GM18909 (cell line): Measurements from ENCODE around the gene MICAL1.

Source experiments
- ATAC-seq: cut with Tn5 transposase; IDR thresholded peaks from one replicate; pipeline ENCODE4 v1.9.1; 2021; ENCODE audit warnings: mild to moderate bottlenecking; ENCODE audit not compliant: unreplicated experiment, poor library complexity

MICAL1 gene

DNA sequence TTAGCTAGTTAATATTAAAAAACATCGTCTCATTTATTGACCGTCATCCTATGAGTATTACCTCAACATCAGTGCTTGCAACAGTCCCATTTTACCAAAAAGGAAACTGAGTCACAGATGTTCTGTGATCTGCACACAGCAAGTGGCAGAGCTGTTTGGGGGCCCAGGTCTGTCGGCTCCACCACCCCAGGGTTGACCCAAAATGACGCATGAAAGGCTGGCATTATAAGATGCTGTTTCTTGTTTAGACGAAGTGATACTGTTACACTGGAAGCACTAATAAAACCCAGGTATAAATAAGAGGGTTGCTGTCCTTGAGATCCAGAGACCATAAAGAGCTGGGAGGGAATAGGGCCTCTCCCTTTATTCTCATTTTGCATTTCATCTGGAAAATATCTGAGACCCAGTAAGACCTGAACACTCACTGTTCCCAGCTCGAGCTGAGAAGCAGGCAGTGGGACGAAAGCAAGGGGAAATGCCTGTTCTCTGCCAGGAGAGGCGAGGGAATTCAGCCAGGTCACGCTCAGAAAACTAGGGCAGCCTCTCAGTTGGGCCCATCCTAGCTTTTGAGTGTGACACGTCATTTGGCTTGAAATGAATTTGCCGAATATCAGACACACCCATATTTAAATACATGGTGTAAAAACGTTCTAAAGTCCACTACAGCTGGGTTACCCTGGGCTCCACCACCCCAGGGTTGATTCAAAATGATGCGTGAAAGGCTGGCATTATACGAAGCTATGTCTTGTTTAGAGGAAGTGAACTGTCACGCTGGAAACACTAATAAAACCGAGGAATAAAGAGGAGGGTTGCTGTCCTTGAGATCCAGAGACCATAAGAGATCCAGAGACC is 1.4 kb upstream of the MICAL1 start:
- ATAC-seq = no peak

DNA sequence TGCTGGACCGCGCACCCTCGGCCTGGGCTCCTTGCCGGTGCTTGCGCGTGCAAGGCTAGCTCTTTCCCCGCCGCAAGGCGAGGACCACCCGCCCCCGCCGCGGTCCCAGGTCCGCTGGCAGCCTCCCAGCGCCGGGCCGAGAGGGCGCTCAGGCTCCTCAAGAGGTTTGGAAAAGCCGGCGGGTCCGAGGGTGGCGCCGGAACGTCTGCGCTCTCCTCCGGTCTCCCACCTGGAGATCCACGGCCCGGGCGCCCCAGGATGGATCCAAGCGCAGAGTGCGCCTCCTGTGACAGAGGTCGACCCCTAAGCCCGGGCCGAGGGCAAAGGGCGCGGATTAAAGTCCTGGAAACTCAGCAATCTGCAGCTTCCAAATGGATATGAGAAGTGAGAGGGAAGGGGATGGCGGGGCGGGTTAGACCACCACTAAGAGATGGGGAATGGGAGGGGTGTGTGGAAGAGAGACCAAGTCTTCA is 575 bp upstream of the MICAL1 start:
- ATAC-seq = no peak

DNA sequence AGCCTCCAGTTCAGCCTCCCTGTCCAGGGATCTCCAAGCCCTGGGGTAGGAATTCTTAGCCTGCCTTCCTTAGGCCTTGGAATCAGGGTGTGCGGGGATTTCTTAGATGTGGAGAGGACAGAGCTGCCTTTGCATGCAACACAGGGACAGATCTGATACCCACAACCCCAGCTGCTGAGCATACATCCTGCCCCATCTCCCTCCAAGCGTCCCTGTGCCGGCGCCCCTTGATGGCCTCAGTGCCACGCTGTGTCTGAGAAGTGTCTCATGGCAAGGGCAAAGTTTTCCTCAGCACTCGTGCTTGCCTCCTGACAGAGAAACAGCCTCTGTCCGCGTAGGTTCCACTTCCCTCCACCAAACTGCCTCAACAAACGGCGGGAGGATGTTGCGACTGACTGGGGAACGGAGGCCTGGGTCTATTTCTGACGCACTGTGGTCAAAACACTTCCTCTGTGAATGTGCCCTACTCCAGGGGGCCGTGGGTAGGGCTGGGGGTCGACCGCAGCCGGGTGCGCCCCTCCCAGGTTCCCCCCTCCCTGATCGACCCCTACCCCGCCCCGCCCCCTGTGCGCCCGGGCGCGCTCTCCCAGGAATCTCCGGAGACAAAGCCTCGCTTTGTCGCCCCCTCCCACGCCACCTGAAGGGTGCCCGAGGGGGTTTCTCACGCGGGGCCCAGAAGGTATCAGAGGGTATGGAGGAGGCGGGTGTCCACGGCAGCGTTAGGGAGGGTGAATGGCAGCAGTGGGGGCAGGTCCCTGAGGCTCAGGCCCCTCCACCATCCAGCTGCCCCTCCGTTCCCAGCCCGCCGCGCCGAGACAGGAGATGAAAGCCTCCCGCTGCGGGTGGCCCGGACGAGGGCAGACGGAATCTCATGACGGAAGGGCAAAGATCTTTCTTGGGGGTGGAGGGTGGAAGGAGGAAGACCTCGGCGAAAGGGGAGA is 806 bp downstream of the MICAL1 start:
- peak; percentile 29 for ATAC-seq

DNA sequence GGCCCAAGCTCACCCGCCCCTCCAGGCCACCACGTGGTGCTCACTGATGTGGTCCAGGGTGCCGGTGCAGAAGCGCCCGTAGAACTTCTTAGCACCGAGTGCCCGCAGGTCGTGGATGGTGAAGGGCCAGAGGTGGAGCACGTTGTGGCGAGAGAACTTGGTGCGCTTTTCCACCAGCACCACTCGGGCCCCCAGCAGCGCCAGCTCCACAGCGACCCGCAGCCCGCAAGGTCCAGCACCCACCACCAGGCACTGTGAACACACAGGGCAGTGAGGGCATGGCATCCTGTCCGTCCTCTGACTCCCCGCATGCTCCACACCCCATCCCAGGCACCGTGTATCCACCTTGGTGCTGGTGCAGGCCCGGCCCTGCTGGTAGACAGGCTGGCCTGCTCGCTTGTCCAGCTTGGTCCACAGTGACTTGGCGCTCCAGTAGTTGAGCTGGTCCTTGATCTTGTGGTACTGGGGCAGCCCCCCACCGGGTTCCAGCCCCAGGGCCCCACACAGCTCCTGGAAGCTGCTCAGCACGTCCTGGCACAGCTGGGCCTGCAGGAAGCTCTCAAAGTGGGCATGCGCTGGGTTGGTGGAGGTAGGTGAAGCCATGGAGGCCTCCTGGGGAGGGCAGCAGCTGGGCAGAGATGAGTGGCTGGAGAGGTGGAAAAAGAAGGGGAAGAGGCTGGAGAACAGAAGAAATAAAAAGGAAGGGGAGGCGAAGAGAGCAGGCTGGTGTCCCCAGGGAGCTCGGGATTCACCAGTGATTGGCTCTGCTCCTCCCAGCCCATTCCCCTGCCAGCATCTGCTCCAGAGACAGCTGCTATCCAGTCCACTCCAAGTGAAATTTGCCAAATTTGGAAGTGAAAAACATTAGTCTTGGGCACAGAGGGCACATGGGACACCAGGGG is 1.7 kb downstream of the MICAL1 start:
- ATAC-seq = no peak

DNA sequence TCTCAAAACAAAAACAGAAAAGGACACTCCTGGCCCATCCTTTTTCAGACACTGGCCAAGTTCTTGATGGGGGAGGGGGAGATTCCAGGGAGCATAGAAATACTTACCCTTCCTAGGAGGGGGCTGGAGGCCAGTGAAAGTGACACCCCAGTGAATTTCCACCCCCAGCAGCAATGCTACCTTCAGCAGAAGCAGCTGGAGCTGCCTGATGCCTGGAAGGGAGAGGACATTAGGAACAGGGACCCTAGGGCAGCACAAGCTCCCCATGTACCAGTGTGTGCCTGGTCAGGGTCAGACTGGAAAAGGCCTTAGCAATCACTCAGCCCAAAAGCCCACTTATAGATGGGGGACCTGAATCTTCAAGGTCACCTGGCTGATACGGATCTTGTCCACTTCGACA is 2.4 kb downstream of the MICAL1 start:
- no peak for ATAC-seq

DNA sequence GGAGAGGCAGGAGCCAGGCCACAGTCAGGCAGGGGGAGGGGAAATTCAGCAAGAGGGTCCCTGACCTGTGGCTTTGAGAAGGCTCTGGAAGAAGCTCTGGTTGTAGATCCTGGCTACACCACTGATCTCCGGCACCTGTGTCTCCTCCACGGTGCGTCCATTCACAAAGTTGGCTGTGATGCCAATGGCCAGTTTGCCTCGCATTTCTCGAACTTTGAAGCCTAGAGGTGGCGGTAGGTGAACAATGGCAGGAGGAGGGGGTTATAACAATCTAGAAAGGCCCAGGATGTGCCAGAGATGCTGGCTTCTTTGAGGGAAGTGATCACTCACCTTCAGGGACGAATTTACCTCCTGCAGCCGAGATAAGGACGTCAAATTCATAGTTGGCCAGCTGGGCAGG is 3.4 kb downstream of the MICAL1 start:
- ATAC-seq = no peak

DNA sequence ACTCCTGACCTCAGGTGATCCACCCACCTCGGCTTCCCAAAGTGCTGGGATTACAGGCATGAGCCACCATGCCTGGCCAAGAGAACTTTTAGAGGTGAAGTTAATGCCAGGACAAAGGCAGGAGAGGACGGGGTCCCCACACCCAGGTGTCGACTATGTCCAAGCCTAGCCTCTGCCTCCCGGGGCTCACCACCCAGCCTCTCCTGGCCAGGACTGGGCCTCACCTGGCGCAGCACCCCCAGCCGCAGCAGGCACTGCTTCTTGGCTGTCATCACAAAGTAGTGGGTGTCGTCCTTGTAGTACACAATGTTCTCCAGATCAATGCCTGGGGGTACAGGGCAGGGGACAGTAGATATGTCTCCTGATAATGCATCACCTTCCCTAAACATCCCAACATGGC is 4.2 kb downstream of the MICAL1 start:
- no peak for ATAC-seq

DNA sequence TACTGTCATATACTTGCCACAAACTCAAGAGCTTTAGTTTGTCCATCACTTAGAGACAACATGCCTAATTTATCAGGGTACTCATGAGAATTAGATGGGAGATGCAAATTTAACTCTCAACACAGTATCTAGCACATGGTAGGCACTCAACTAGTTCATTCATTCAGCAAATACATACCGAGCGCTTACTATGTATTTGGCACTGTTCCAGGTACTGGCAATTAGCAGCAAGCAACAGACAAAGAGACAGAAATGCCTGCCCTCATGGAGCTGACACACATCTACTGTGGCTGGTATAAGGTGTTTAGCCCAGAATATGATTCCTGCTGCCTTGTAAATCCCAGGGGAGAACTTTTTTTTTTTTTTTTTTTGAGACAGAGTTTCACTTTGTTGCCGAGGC is 4.8 kb downstream of the MICAL1 start:
- no peak for ATAC-seq

DNA sequence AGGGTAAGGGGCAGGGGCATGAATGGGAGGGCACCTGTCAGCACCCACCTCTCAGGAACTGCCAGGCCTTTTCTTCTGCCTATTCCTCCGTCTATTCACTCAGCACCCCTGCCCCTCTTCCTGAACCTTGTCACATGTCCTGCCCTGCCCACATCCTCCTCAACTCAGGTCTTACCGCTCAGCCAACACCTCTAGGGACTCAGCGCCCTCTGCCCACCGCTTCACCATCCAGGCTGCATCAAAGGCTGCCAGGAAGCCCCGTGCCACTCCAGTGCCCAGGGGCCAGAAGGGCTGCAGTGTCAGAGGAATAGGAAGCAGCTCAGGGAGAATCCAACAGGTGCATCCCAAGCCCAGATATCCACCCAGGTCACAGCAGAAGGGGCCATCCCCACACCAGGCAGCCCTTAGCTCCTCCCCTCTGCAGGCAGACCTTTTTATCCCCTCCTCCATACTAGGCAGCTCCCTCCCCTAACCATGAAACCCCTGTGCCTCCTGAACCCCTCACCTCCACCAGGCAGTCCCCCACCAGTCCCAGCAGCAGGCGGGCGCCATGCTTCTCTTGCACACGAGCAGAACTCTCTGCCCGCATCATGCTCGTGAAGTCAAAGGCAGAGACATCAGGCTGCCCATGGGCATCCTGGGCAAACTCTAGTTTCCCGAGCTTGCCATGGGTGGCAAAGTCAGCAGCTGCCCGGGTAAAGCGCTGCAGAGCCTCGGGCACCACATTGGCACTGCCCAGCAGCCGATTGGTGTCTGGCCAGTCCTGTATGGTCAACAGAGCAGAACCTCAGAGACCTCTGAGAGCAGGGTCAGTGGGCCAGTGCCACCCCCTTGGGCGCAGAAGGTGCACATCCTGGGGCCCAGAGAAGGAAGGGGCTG is 5.5 kb downstream of the MICAL1 start:
- ATAC-seq = no peak

DNA sequence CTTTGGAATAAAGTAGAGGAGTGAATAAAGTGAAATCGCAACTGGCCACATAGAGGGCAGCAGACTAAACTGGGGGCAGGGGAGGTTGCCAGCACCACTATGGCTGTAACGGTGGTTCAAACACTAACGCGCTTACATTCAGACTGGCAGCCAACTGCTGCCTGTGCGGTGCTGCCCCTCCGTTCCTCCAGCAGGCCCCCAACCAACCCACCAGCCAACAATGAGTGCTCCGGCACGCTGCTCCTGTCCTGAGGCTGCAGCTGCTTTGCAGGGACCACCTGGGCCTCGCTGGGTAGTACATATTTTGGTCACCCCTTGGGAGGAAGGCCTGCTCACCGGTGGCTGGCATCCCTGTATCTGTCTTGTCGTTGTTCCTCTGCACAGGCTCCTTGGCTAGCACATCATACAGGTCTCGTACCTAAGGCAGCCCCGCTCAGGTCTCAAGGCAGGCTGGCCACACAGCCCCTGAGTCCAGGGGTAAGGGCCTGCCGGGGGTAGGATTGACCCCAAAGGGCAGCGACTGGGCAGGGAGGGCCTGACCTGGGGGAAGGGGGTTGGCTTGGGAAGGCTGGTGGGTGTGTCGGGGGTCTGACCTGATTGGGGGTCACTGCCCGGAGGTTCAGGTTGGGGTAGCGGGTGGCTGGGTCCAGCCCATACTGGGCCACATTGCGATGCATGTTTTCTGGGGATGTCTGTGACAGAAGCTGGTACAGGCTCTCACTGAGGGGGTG is 6.3 kb downstream of the MICAL1 start:
- ATAC-seq = no peak

DNA sequence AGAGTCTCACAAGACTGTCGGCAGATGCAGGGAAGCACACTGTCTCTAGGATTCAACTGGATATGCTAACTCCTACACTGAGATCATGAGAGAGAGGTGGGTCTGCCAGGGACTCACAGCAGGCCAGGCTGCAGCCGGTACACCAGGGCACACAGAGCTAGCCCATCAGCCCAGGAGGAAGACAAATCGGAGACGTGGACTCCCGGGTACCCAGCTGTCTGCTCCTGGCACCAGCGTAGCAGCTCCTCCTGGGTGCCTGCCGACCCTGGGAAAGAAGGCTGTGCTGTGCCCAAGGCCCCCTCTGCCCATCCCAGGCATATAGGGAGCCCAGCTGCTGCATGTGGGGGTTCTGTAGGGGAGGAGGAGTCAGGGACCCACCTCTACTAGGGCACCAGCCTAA is 7.0 kb downstream of the MICAL1 start:
- ATAC-seq = no peak

DNA sequence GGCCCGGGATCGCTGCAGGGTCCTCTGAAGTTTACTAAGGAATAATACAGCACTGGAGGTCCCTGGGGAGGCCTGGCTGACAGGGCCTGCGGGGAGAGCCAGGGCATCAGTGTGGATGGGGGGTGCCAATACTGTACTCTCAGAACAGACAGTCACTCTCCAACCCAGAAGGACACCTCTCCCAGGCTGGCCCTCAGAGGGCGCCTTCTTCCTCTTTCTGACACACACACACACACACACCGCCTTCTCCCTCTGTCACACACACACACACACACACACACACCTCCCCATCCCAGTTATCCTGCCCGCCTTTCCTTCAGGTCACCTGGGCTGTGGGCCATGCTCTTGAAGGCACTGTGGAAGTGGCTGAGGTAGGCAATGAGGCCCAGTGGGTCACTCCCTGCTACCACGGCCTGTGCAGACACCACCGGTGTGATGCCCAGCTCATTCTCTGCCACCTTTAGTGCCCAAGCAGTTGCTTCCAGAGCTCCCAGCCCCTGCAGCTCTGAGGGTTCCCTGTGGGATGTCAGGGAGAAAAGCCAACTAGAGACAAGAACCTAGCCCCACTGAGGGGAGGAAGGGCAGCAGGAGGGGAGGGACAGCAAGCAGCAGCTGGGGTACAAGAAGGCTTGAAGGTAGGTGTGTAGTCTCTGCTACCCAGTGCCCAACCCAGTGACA is 7.6 kb downstream of the MICAL1 start:
- no peak for ATAC-seq

DNA sequence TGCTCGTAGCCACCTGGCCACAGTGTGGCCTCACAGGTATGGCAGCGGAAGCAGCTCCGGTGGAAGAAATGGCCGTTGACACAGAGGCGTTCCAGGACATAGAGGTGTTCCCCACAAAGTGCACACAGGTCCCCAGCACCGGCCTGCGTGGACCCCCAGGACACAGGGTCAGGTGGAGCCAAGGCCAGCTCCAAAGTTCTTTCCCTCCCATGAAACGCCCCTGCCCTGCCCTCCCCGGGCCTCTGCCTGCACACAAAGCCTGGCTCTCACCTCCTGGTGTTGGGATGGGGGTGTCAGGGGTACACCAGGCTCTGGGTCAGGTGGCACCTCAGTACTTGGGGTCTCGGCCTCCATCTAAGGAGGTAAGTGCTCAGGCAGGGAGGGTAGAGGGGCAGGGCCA is 8.5 kb downstream of the MICAL1 start:
- ATAC-seq = no peak

DNA sequence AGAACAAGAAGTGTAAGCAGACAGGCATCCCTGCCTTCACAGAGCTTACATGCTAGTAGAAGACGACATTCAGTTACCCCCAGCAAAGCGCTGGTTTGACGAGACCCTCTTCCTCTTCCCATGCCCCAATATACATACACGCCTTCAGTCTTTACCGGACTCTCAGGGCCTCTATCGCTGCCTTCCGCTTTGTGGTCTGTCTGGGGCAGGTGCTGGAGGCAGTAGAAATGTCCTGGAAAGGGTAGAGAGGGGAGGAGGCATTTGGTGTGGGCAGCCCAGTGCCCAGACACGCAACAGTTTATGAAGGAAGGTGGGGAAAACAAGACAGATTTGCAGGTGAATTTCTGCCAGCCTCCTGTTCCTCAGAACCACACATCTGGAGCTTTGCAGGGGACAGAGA is 9.0 kb downstream of the MICAL1 start:
- no peak for ATAC-seq

DNA sequence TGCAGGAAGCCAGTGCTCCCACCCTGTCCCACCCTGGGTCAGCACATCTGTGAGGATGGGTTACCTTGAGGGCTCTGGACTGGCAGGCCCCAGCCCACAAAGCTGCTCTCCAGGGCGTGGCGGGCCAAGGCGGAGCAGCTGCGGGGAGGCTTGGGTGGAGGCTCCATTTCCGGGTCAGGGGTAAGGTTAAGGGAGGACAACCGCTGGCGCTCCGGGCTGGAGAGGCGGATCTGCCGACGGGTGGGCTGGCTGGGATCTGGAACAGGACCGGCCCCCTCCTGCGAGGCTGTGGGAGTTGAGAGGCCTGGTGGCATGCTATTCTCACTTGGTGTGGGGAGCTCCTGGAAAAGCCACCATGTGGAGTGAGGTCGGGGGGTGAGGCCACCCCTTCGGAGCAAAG is 9.5 kb downstream of the MICAL1 start:
- ATAC-seq = no peak

DNA sequence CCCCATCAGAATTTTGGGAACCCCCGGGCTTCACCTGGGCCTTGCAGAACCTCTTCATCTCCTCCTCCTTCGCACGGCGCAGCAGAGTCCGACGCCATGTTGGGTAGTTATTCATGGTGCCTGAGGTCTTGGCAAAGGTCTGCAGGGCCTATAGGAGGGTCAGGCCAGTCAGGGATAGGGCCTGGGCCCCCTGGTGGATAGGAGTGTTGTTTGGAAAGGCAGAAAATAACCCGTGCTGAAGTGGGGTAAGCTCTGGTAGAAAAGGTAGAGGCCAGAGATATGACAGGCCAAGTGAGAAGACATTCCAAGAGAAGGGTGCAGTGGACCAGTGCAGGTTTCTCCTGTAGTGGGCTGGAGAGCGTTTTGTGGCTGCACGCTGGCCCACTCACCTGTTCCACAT is 10.2 kb downstream of the MICAL1 start:
- ATAC-seq = no peak

DNA sequence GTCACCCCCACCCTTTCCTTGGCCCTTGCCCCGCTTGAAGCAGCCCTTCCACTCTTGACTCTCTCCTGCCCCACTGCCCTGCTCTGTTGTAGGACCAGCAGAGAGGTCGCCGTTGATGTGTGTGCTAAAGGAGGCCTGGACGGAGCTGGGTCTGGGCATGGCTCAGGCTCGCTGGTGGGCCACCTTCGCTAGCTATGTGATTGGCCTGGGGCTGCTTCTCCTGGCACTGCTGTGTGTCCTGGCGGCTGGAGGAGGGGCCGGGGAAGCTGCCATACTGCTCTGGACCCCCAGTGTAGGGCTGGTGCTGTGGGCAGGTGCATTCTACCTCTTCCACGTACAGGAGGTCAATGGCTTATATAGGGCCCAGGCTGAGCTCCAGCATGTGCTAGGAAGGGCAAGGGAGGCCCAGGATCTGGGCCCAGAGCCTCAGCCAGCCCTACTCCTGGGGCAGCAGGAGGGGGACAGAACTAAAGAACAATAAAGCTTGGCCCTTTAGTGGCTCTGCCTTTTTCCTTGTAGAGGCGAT is 12.1 kb downstream of the MICAL1 start:
- ATAC-seq = no peak

DNA sequence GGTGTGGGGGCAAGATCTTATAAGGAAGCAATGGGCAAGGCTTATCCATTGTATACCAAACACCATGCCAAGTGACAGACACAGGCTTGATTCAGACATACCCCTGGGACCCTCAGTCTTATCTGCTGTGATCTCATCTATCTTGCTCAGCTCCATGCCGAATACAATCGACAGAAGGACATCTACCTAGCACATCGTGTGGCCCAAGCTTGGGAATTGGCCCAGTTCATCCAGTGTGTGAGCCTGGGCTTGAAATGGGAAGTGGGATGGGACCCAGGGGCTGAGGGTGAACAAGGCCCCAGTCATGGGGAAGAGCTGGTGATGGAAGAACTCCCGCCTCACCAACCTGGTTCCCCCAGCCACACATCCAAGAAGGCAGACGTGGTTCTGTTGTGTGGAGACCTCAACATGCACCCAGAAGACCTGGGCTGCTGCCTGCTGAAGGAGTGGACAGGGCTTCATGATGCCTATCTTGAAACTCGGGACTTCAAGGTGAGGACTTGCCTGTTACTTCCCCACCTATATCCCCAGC is 13.1 kb downstream of the MICAL1 start:
- ATAC-seq = no peak
